D721Med (cell line): Measurements from ENCODE around the gene TRAT1.
A peak's percentile ranks its signal among the peaks of the same experiment; 100 is the strongest.

Experiments used
- DNase-seq: peaks from one replicate; pipeline ENCODE4 v3.0.0; 2011; ENCODE audit warnings: low spot score; ENCODE audit not compliant: insufficient read length
- FAIRE-seq: peaks from 2 replicates; lab custom pipeline; 2011; peaks lifted over from hg19 to GRCh38; lab: Jason Lieb, UNC
- CTCF ChIP-seq: IDR thresholded peaks from 2 replicates; pipeline ENCODE4 v1.5.1; 2012; ENCODE audit warnings: mild to moderate bottlenecking, control low read depth; ENCODE audit not compliant: insufficient read depth; ENCODE audit errors: missing control alignments

TRAT1 gene

GRCh38 chr3:108830991-108831614 lies 8.5 kb downstream of the TRAT1 start:
- no peak for TF ChIP-seq CTCF
- DNase-seq (no peak), FAIRE-seq (no peak)

- FAIRE-seq (no peak), DNase-seq (no peak)
- TF ChIP-seq CTCF: no peak
These were observed 11.0 kb downstream of the TRAT1 start for GRCh38 chr3:108833611-108834010.

GRCh38 chr3:108834551-108834950 lies 12.0 kb downstream of the TRAT1 start:
- no peak for DNase-seq

GRCh38 chr3:108835101-108835500 lies 12.5 kb downstream of the TRAT1 start:
- FAIRE-seq (peak; percentile 6), DNase-seq (no peak)
- TF ChIP-seq CTCF: no peak

More at GRCh38 chr3:108834551-108834950, 12.0 kb downstream of the TRAT1 start:
- no peak for TF ChIP-seq CTCF
- no peak for FAIRE-seq

GRCh38 chr3:108838436-108838835 lies 15.8 kb downstream of the TRAT1 start:
- DNase-seq: no peak
- no peak for TF ChIP-seq CTCF
- no peak for FAIRE-seq

GRCh38 chr3:108845709-108846293 lies 23.2 kb downstream of the TRAT1 start:
- TF ChIP-seq CTCF: no peak
- DNase-seq (no peak), FAIRE-seq (no peak)

- no peak for TF ChIP-seq CTCF
- no peak for FAIRE-seq
- no peak for DNase-seq
These were observed 24.6 kb downstream of the TRAT1 start for GRCh38 chr3:108847187-108847586.
